Psoas muscle (tissue), 8 donors: ENCODE data around the gene THRB. TPM values are rescaled to one million over a fixed set of nuclear protein-coding genes. Genes with fewer than 3 reads are reported as not detected.
A peak's percentile ranks its signal among the peaks of the same experiment; 100 is the strongest.

Experiments used
- ATAC-seq, 4 donors: fragments of 200-7000 bp; cut with Tn5 transposase; one replicate each; pipeline ENCODE4 v1.9.1; 2020; ENCODE audit warnings: moderate library complexity in 3 of 4, mild to moderate bottlenecking in 2 of 4
- DNase-seq, 2 donors: peaks; one replicate each; pipeline ENCODE4 v3.0.0-alpha.2; 2020
- H3K27ac ChIP-seq: fragments of 200-600 bp; one replicate; pipeline ENCODE4 v1.8.0; 2022
- H3K27me3 ChIP-seq, 3 donors: fragments of 200-600 bp in 1 of 3; one replicate each; pipeline versions ENCODE4 v1.6.1 to v1.8.0; 2013 to 2022; ENCODE audit warnings: low read length in 2 of 3, mild to moderate bottlenecking in 2 of 3, moderate library complexity in 1 of 3; ENCODE audit not compliant: insufficient read depth in 3 of 3
- H3K36me3 ChIP-seq, 2 donors: fragments of 200-600 bp in 1 of 2; one replicate each; pipeline versions ENCODE4 v1.6.1 to v1.8.0; 2013 to 2022; ENCODE audit warnings: low read depth in 1 of 2, mild to moderate bottlenecking in 1 of 2, moderate library complexity in 1 of 2; ENCODE audit not compliant: insufficient read depth in 1 of 2
- H3K4me1 ChIP-seq: fragments of 200-600 bp; one replicate; pipeline ENCODE4 v1.8.0; 2022
- H3K4me3 ChIP-seq: fragments of 200-600 bp; one replicate; pipeline ENCODE4 v1.8.0; 2022; ENCODE audit warnings: mild to moderate bottlenecking
- H3K9me3 ChIP-seq: fragments of 200-600 bp; one replicate; pipeline ENCODE4 v1.8.0; 2022
- WGBS, 3 donors: extraction: QIAGEN DNeasy Blood & Tissue Kit; methylation state at CpG; one replicate each; pipeline versions ENCODE4 v1.1.6 to v1.1.7; 2013; 5-methylcytosine and 5-hydroxymethylcytosine counted together
- intact Hi-C, 2 donors: fragments of 100-400 bp; cut with DNase I; formaldehyde crosslinking; loops; one replicate each; pipeline versions ENCODE4 v1.11.0 to v1.14.2; 2022
- polyA plus RNA-seq, 3 donors: library from polyadenylated mRNA; stranded (reverse); fragments of 200-250 nt; gene quantifications; one replicate each; pipeline ENCODE4 v1.2.3, GENCODE V29; 2013
- total RNA-seq, 4 donors: library from RNA; stranded (reverse); fragmentation: NEBNext Ultra II Directional in 2 of 4; extraction: Animal tissue kit (Norgen Biotek cat#: 25700) in 2 of 4; gene quantifications; one replicate each; pipeline versions ENCODE4 v1.2.1 to v1.2.4, GENCODE V29; 2021 to 2023
- TF ChIP-seq, protein P1 (sequence below): fragments of 200-600 bp; IDR thresholded peaks from one replicate; pipeline ENCODE4 v1.8.0; 2022; ENCODE audit warnings: antibody characterized with exemption
- donor health status: healthy with polysubstance abuse.
- donor health status: DM: no; HTN: no; CAD: no; lungs with moderate emphysema.
- donor health status: Bipolar disorder and iron deficiency.
- donor health status: healthy.
- donor health status: DM: yes; HTN: yes; CAD: no.
- donor health status: DM: no; HTN: no; CAD: no.
- donor health status: DM: no; HTN: no; CAD: no.
- donor health status: DM: yes; HTN: yes; CAD: no.

THRB gene
- total and polyA plus RNA-seq, 7 donors, result 11.5 to 38.6 (median 31.4) TPM

DNA sequence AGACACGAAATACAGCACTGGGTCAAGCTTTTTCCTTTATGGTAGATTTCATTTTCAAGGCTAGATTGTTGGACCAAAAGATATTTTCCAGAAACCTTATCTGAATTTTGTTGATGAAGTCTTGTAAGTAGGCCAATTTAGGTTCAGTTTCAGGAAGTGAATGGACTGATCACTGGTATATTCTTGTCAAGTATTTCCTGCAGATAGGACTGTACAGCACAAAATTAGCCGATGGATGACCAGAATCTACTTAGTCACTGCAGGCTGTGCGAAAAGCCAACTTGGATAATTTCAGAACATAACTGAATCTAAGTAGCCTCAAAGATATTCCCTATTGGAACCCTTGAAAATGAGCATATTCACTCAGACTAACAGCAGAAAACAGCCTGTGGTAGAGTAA is 343.1 kb downstream of the THRB start:
- peak overlapping the region; percentile 48 for H3K27ac ChIP-seq
- H3K9me3 ChIP-seq, result no peaks in the 10 kb centered on the region
- peak in 1 of 4 donors; percentile 40 for ATAC-seq
- intact Hi-C loops, result no loop called here
- H3K4me1 ChIP-seq, result peaks cover 17% of the 10 kb centered on the region
- TF ChIP-seq, protein P1, sequence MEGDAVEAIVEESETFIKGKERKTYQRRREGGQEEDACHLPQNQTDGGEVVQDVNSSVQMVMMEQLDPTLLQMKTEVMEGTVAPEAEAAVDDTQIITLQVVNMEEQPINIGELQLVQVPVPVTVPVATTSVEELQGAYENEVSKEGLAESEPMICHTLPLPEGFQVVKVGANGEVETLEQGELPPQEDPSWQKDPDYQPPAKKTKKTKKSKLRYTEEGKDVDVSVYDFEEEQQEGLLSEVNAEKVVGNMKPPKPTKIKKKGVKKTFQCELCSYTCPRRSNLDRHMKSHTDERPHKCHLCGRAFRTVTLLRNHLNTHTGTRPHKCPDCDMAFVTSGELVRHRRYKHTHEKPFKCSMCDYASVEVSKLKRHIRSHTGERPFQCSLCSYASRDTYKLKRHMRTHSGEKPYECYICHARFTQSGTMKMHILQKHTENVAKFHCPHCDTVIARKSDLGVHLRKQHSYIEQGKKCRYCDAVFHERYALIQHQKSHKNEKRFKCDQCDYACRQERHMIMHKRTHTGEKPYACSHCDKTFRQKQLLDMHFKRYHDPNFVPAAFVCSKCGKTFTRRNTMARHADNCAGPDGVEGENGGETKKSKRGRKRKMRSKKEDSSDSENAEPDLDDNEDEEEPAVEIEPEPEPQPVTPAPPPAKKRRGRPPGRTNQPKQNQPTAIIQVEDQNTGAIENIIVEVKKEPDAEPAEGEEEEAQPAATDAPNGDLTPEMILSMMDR, result no peak
- no peaks in the 10 kb centered on the region for H3K36me3 ChIP-seq
- no peaks in the 10 kb centered on the region for H3K27me3 ChIP-seq
- no peak overlapping the region for H3K4me3 ChIP-seq
- WGBS, 3 donors, result 45 to 60% (median 48%) methylated on average over 3 of the region's 3 CpGs
- no peak for DNase-seq

- no peaks in the 10 kb centered on the region for H3K27me3 ChIP-seq
- no peak overlapping the region for H3K4me3 ChIP-seq
- no peak overlapping the region for H3K27ac ChIP-seq
- peaks cover 33% of the 10 kb centered on the region for H3K4me1 ChIP-seq
- WGBS, 3 donors, result 86 to 94% (median 86%) methylated on average over 2 of the region's 2 CpGs
- TF ChIP-seq, protein P1, result no peak
- no peak for ATAC-seq
- H3K9me3 ChIP-seq, result no peaks in the 10 kb centered on the region
- no peak for DNase-seq
- intact Hi-C loops, result no loop called here
- H3K36me3 ChIP-seq, result no peaks in the 10 kb centered on the region
Measured at GRCh38 chr3:24149032-24149431, 345.6 kb downstream of the THRB start.

DNA sequence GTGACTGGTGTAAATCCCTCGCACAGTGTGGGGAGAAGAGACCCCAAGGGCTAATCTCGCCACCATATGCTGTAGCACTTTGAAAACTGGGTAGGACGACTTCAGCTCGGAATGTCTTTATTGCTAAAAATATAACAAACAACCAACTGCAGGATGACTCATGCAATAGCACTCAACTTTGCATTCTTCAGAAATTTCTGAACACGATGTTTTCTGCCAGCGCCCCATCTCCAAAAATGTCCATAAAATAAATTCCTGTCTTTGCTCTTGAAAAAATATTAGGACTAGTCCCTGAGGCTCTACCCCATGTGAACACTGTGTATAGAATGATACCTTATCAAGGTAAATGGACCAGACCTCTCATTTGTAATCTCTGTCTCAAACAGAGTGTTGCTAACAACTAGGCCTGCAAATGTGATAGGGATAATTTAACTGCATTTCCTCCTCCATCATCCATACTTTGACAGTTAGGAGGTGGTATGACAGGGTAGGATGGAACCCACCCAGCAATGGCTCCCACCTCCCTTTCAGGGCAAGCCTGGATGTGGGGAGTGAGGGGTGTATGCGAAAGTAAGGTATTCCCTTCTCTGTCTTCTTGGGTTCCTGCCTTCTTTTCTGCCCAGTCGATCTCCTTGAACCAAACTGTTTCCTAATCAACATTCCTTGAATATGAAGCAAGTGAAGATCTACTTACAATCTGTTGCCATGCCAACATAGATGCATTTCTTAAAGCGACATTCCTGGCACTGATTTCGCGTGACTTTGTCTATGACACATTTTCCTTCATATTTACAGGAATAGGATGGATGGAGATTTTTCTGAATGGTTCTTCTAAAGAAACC is 348.4 kb downstream of the THRB start:
- Histone ChIP-seq H3K36me3 (peaks cover 2 to 23% of the 10 kb centered on the region in 2 donors), H3K4me1 (peaks cover 27% of the 10 kb centered on the region), H3K4me3 (peak overlapping the region; percentile 13), H3K27me3 (no peaks in the 10 kb centered on the region), H3K27ac (peak overlapping the region; percentile 79), H3K9me3 (no peaks in the 10 kb centered on the region)
- DNase-seq (no peak), ATAC-seq (peak; percentile 71 to 84 (median 73))
- TF ChIP-seq, protein P1, result no peak
- WGBS, 3 donors, result 35 to 55% (median 46%) methylated on average over 11 of the region's 11 CpGs
- intact Hi-C loops, result no loop called here

- ATAC-seq (no peak), DNase-seq (no peak)
- peaks cover 29% of the 10 kb centered on the region for H3K4me1 ChIP-seq
- TF ChIP-seq, protein P1, result no peak
- peaks cover 2 to 25% of the 10 kb centered on the region in 2 donors for H3K36me3 ChIP-seq
- H3K27ac ChIP-seq, result peak overlapping the region; percentile 79
- no peaks in the 10 kb centered on the region for H3K9me3 ChIP-seq
- intact Hi-C loops, result no loop called here
- peak overlapping the region; percentile 13 for H3K4me3 ChIP-seq
- H3K27me3 ChIP-seq, result no peaks in the 10 kb centered on the region
Measured at GRCh38 chr3:24145481-24145880, 349.2 kb downstream of the THRB start.

DNA sequence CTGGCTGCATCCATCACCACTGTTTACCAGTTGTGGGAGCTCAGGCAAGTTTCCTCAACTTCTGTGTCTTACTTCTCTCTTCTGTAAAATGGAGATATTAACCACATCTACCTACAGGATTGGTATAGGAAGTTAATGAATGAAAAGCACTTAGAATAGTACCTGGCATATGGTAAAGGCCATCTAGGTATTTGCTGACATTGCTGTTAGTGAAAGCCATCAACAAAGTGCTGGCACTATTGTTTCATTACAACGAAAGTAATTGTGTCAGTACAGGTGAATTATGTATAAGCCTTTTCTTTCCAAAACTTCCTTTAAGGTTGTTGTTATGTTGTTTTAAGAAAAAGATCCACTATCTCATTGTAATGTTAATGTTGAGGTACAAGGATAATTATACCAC is 352.5 kb downstream of the THRB start:
- no peaks in the 10 kb centered on the region for H3K9me3 ChIP-seq
- H3K36me3 ChIP-seq, result peaks cover 2 to 25% of the 10 kb centered on the region in 2 donors
- intact Hi-C loops, result no loop called here
- H3K4me3 ChIP-seq, result no peak overlapping the region
- TF ChIP-seq, protein P1, result no peak
- WGBS, 3 donors, result 60 to 80% (median 69%) methylated on average over 1 of the region's 1 CpG
- peaks cover 63% of the 10 kb centered on the region for H3K4me1 ChIP-seq
- no peak overlapping the region for H3K27ac ChIP-seq
- ATAC-seq (no peak), DNase-seq (no peak)
- no peaks in the 10 kb centered on the region for H3K27me3 ChIP-seq
